ENCODE results near the gene LOXL3.

The LOXL3 gene

GRCh38 chr2:74511104-74511989, 42.4 kb downstream of the LOXL3 start:
- no peak for TF ChIP-seq CTCF (IDR thresholded peaks at IDR 0.05; ENCODE audit: low read depth, low read length)
- no peak overlapping the region for H3K4me3 ChIP-seq (ENCODE audit: low read depth, low read length)

GRCh38 chr2:74510272-74510671, 43.5 kb downstream of the LOXL3 start:
- no peak for TF ChIP-seq CTCF (IDR thresholded peaks at IDR 0.05; ENCODE audit: low read depth, low read length)
- H3K4me3 ChIP-seq (ENCODE audit: low read depth, low read length), result no peak overlapping the region

- H3K4me3 ChIP-seq (ENCODE audit: low read depth, low read length), result peak overlapping the region; percentile 87
- TF ChIP-seq CTCF (IDR thresholded peaks at IDR 0.05; ENCODE audit: low read depth, low read length), result no peak
Observed at GRCh38 chr2:74507926-74508520, 45.7 kb downstream of the LOXL3 start.

GRCh38 chr2:74507145-74507925, 46.4 kb downstream of the LOXL3 start, which contains the start of gene PCGF1:
Gene PCGF1, minus strand, starts transcription at chr2:74507695. Its CDS starts 27 bp downstream, at chr2:74507668.
- peak within 1 kb of the TSS; percentile 87 for H3K4me3 ChIP-seq (ENCODE audit: low read depth, low read length)
- TF ChIP-seq CTCF (IDR thresholded peaks at IDR 0.05; ENCODE audit: low read depth, low read length), result 0 out of 2 replicates have a peak, but pooled peaks have one; percentile 9

GRCh38 chr2:74505448-74506246, 48.1 kb downstream of the LOXL3 start:
- peak overlapping the region; percentile 25 for H3K4me3 ChIP-seq (ENCODE audit: low read depth, low read length)

More at GRCh38 chr2:74505448-74506246, 48.1 kb downstream of the LOXL3 start:
- no peak for TF ChIP-seq CTCF (IDR thresholded peaks at IDR 0.05; ENCODE audit: low read depth, low read length)
